Femur (tissue), 1 donor: ENCODE data around the gene SLC7A5.
"Not testable (repeated sequence)": the region's sequence is repeated elsewhere in the genome, so short reads cannot be mapped to it uniquely, and the experiment has no call there.

ENCODE experiments used
- DNase-seq: peaks from one replicate; pipeline ENCODE4 v3.0.0-alpha.2; 2017

Gene SLC7A5

GRCh38 chr16:87789437-87790291 is 79.6 kb downstream of the SLC7A5 start:
- DNase-seq, result no peak

GRCh38 chr16:87788730-87789436 is 80.4 kb downstream of the SLC7A5 start:
- not testable (repeated sequence) for DNase-seq

GRCh38 chr16:87787451-87788091 is 81.7 kb downstream of the SLC7A5 start:
- DNase-seq, result not testable (repeated sequence)

GRCh38 chr16:87784812-87785211 is 84.5 kb downstream of the SLC7A5 start:
- DNase-seq, result no peak

GRCh38 chr16:87782033-87782432 is 87.3 kb downstream of the SLC7A5 start:
- no peak for DNase-seq

- peak; percentile 47 for DNase-seq
Observed at GRCh38 chr16:87780385-87780989, 88.8 kb downstream of the SLC7A5 start.
